ENCODE measurements around the gene ZSCAN9.
A peak's percentile ranks its signal among the peaks of the same experiment; 100 is the strongest.

DNA sequence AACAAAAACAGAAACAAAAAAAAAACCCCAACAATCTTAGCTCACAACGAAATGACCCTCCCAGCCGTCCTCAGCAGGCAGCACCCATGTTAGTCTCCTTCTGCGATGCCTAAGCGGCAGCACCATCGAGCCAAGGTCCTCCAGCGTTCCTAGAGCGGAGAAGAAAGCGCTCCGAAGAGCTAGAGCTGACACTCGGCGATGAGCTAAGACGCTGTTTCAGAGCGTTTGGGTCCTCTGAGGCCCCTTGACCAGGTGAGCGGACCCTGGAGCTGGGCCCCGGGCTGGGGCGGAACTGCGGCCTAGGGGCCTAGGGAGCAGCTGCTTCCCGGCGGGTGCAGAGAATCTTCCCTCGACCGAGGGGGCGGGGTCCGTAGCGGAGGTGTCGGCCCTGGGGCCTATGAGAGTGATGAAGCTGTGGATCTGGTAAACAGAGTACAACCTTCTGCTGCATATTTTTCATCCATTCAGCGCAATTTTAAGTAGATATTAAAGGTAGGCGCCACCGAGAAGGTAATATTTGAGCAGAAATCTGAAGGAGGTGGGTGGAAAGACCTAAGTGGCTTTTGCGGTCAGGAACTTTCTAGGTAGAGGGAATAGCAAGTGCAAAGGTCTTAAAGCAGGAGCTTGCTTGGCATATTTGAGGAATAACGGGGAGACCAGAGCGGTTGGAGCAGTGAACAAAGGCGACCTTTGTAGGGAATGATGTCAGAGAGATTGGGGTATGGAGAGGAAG, 42.1 kb downstream of the ZSCAN9 start, which contains the start of gene ZSCAN26:
- TF ChIP-seq, protein P1, sequence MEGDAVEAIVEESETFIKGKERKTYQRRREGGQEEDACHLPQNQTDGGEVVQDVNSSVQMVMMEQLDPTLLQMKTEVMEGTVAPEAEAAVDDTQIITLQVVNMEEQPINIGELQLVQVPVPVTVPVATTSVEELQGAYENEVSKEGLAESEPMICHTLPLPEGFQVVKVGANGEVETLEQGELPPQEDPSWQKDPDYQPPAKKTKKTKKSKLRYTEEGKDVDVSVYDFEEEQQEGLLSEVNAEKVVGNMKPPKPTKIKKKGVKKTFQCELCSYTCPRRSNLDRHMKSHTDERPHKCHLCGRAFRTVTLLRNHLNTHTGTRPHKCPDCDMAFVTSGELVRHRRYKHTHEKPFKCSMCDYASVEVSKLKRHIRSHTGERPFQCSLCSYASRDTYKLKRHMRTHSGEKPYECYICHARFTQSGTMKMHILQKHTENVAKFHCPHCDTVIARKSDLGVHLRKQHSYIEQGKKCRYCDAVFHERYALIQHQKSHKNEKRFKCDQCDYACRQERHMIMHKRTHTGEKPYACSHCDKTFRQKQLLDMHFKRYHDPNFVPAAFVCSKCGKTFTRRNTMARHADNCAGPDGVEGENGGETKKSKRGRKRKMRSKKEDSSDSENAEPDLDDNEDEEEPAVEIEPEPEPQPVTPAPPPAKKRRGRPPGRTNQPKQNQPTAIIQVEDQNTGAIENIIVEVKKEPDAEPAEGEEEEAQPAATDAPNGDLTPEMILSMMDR (CRISPR knock-in tag; IDR thresholded peaks at IDR 0.05) = peak; percentile 22; the same call in 1 of the 2 replicates
- TF ChIP-seq EP300 (IDR thresholded peaks at IDR 0.05; ENCODE audit: low read depth in 2 of 2, low read length in 2 of 2) (peak; percentile 3 to 44; a peak in 1 of 4 replicates), EP300 (CRISPR knock-in tag; IDR thresholded peaks at IDR 0.05; ENCODE audit: borderline replicate concordance) (peak; percentile 62; the same call in 1 of the 2 replicates), ZNF83 (CRISPR knock-in tag; IDR thresholded peaks at IDR 0.05; ENCODE audit: borderline replicate concordance) (0 out of 2 replicates have a peak, but pooled peaks have one; percentile 62)
